ENCODE measurements around the gene AIP.

AIP gene

GRCh38 chr11:67495234-67496005, 12.6 kb downstream of the AIP start:
- H3K27ac ChIP-seq (replicated peaks), result no peak overlapping the region

GRCh38 chr11:67496113-67496512, 13.3 kb downstream of the AIP start:
- Histone ChIP-seq H3K27ac (replicated peaks) (no peak overlapping the region), H3K4me3 (replicated peaks; ENCODE audit: insufficient read depth, low read length) (no peak overlapping the region), H3K27me3 (ENCODE audit: insufficient read depth, poor library complexity, severe bottlenecking) (no peaks in the 10 kb centered on the region)
- TF ChIP-seq, protein P1, sequence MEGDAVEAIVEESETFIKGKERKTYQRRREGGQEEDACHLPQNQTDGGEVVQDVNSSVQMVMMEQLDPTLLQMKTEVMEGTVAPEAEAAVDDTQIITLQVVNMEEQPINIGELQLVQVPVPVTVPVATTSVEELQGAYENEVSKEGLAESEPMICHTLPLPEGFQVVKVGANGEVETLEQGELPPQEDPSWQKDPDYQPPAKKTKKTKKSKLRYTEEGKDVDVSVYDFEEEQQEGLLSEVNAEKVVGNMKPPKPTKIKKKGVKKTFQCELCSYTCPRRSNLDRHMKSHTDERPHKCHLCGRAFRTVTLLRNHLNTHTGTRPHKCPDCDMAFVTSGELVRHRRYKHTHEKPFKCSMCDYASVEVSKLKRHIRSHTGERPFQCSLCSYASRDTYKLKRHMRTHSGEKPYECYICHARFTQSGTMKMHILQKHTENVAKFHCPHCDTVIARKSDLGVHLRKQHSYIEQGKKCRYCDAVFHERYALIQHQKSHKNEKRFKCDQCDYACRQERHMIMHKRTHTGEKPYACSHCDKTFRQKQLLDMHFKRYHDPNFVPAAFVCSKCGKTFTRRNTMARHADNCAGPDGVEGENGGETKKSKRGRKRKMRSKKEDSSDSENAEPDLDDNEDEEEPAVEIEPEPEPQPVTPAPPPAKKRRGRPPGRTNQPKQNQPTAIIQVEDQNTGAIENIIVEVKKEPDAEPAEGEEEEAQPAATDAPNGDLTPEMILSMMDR (IDR thresholded peaks at IDR 0.05; ENCODE audit: insufficient read depth, low read length), result no peak
- TF ChIP-seq POLR2AphosphoS5 (IDR thresholded peaks at IDR 0.05; ENCODE audit: low read depth) (no peak), REST (IDR thresholded peaks at IDR 0.05; ENCODE audit: insufficient replicate concordance, low read depth) (no peak), GABPA (IDR thresholded peaks at IDR 0.05; ENCODE audit: low read depth) (no peak), SPI1 (IDR thresholded peaks at IDR 0.05; ENCODE audit: borderline replicate concordance, low read depth) (no peak)
- DNase-seq (ENCODE audit: low read depth in 1 of 2, low spot score in 1 of 2), result no peak

More at GRCh38 chr11:67495234-67496005, 12.6 kb downstream of the AIP start:
- no peak for DNase-seq (ENCODE audit: low read depth in 1 of 2, low spot score in 1 of 2)
- H3K27me3 ChIP-seq (ENCODE audit: insufficient read depth, poor library complexity, severe bottlenecking), result no peaks in the 10 kb centered on the region
- TF ChIP-seq REST (IDR thresholded peaks at IDR 0.05; ENCODE audit: insufficient replicate concordance, low read depth), result no peak
- TF ChIP-seq POLR2AphosphoS5 (IDR thresholded peaks at IDR 0.05; ENCODE audit: low read depth), result no peak
- no peak for TF ChIP-seq SPI1 (IDR thresholded peaks at IDR 0.05; ENCODE audit: borderline replicate concordance, low read depth)
- TF ChIP-seq, protein P1 (IDR thresholded peaks at IDR 0.05; ENCODE audit: insufficient read depth, low read length), result no peak
- TF ChIP-seq GABPA (IDR thresholded peaks at IDR 0.05; ENCODE audit: low read depth), result no peak
- H3K4me3 ChIP-seq (replicated peaks; ENCODE audit: insufficient read depth, low read length), result no peak overlapping the region

DNA sequence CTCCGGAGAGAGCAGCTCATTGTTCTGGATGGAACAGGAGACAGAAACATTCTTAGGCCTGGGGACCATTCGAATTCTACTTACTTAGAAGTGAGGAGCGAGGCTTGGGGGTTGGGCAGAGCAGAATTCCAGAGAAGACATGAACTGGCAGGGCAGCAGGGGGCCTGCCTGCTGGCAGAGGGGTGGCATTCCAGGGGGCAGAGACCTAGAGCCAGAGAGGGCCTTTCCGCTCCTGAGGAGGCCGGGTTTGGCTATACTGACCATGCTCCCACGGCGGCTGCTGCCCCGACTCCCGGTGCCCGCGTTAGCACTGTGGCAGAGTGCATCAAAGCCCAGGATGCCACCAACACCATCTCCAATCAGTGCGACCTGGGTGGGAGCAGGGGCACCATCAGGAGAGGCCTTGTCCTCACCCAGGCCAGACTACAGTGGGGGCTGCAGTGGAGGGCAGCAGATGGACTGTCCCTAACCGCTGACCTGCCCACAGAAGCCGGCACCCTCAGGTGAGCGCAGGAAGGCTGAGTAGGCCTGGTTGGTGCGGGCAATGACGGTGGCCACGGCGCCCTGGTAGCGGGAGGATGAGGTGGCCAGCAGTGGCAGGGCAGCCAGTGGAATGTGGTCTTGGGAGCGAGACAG, 14.9 kb downstream of the AIP start:
- no peak overlapping the region for H3K4me3 ChIP-seq (replicated peaks; ENCODE audit: insufficient read depth, low read length)
- TF ChIP-seq REST (IDR thresholded peaks at IDR 0.05; ENCODE audit: insufficient replicate concordance, low read depth) (no peak), GABPA (IDR thresholded peaks at IDR 0.05; ENCODE audit: low read depth) (no peak), SPI1 (IDR thresholded peaks at IDR 0.05; ENCODE audit: borderline replicate concordance, low read depth) (no peak), POLR2AphosphoS5 (IDR thresholded peaks at IDR 0.05; ENCODE audit: low read depth) (no peak)
- TF ChIP-seq, protein P1 (IDR thresholded peaks at IDR 0.05; ENCODE audit: insufficient read depth, low read length), result no peak
- H3K27me3 ChIP-seq (ENCODE audit: insufficient read depth, poor library complexity, severe bottlenecking), result no peaks in the 10 kb centered on the region
- H3K27ac ChIP-seq (replicated peaks), result no peak overlapping the region
- DNase-seq (ENCODE audit: low read depth in 1 of 2, low spot score in 1 of 2), result no peak
